ENCODE measurements around the gene RIPOR3.

DNA sequence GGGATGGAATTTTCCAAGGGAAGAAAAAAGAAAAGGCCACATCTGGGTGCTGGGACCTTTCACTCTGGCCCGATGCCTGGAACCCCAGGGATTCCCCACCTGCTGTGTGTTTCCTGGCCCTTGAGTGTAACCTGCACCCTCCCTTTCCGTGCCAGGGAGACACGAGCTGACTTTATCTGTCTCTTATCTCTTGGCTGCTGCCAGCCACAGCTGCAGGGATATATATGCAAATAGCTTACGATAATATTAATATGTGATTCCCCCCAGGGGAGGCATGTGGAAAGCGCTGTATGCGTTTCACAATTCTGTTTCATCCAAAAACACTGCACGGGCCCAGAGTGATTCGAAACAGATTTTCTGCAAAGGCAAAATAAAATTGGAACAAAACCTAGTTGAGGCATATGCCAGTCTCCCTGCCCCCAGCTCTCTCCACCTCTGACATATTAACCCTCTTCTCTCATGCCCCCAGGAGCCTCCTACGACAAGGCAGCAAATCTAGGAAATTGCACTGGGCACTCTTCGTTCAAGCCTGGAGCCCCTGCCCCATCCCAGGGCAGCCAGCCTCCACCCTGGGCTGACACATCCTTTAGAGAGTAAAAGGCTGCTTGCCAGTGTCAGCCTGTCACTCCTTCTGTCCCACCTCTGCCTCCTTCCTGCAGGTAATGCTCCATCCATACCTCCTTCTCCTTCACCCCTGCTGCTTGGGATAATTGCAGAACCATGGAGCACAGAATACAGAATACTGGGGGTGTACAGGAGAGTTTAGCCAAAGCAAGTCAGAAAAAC is 1.3 kb downstream of the RIPOR3 start:
- TF ChIP-seq CTCF (IDR thresholded peaks at IDR 0.05; ENCODE audit: low read depth, low read length, missing input control) (no peak), YY1 (IDR thresholded peaks at IDR 0.05) (no peak), ZBTB33 (IDR thresholded peaks at IDR 0.05) (no peak)

All from liver (tissue), 2 donors.